Stimulated activated CD4-positive, alpha-beta T cell treated with anti-CD3 and anti-CD28 coated beads, TNF-alpha, amount 100 ng/mL, for 48 hours (primary cell): ENCODE data around the gene GRIK5.

Experiments used
- DNase-seq, 3 donors: peaks; one replicate each; pipeline ENCODE4 v3.0.0-alpha.2; 2020; ENCODE audit warnings: low read depth in 3 of 3

GRIK5 gene

GRCh38 chr19:41990615-41991014, 79.4 kb downstream of the GRIK5 start:
- DNase-seq = no peak

- DNase-seq = no peak
Measured at GRCh38 chr19:41990028-41990427, 80.0 kb downstream of the GRIK5 start.

GRCh38 chr19:41988947-41989346, 81.1 kb downstream of the GRIK5 start:
- DNase-seq = no peak

GRCh38 chr19:41987141-41987860, 82.7 kb downstream of the GRIK5 start:
- DNase-seq = no peak

- no peak for DNase-seq
Measured at GRCh38 chr19:41984961-41985360, 85.0 kb downstream of the GRIK5 start.

- no peak for DNase-seq
Measured at GRCh38 chr19:41981724-41982123, 88.3 kb downstream of the GRIK5 start.

- DNase-seq = no peak
Measured at GRCh38 chr19:41978470-41978869, 91.5 kb downstream of the GRIK5 start.

GRCh38 chr19:41977916-41978315, 92.1 kb downstream of the GRIK5 start:
- no peak for DNase-seq

- DNase-seq = no peak
Measured at GRCh38 chr19:41974652-41975051, 95.4 kb downstream of the GRIK5 start.

GRCh38 chr19:41971363-41971762, 98.6 kb downstream of the GRIK5 start:
- no peak for DNase-seq

GRCh38 chr19:41969772-41970458, 100.1 kb downstream of the GRIK5 start:
- DNase-seq = no peak

GRCh38 chr19:41968751-41969595, 101.0 kb downstream of the GRIK5 start:
- DNase-seq = no peak

- no peak for DNase-seq
Measured at GRCh38 chr19:41967054-41967783, 102.8 kb downstream of the GRIK5 start.

- no peak for DNase-seq
Measured at GRCh38 chr19:41965106-41965505, 104.9 kb downstream of the GRIK5 start.

- DNase-seq = no peak
Measured at GRCh38 chr19:41960973-41961372, 109.0 kb downstream of the GRIK5 start.

GRCh38 chr19:41959056-41960053, 110.7 kb downstream of the GRIK5 start, which contains the start of gene RABAC1:
Gene RABAC1 (minus strand): TSS chr19:41959321. CDS start chr19:41959292, 29 bp downstream.
- peak; percentile 74 to 83 (median 76) for DNase-seq

GRCh38 chr19:41958367-41959055, 111.5 kb downstream of the GRIK5 start:
- DNase-seq = peak; percentile 65 to 94 (median 69)

- peak in 1 of 3 donors; percentile 31 for DNase-seq
Measured at GRCh38 chr19:41957838-41958366, 112.1 kb downstream of the GRIK5 start.

- no peak for DNase-seq
Measured at GRCh38 chr19:41957161-41957837, 112.7 kb downstream of the GRIK5 start.
